GM18870 (cell line): ENCODE measurements around the gene ATRIP.
A peak's percentile ranks its signal among the peaks of the same experiment; 100 is the strongest.
"Not testable (repeated sequence)": the region's sequence is repeated elsewhere in the genome, so short reads cannot be mapped to it uniquely, and the experiment has no call there.

ENCODE experiments used
- ATAC-seq: cut with Tn5 transposase; IDR thresholded peaks from one replicate; pipeline ENCODE4 v1.9.1; 2021; ENCODE audit warnings: moderate library complexity; ENCODE audit not compliant: unreplicated experiment

ATRIP gene

DNA sequence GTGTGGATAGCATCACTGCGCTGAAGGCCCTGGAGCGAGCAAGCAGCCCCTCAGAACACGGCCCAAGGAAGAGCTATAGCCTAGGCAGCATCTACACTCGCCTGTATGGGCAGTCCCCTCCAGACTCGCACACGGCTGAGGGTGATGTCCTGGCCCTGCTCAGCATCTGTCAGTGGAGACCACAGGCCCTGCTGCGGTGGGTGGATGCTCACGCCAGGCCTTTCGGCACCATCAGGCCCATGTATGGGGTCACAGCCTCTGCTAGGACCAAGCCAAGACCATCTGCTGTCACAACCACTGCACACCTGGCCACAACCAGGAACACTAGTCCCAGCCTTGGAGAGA, 20.5 kb downstream of the ATRIP start:
- ATAC-seq, result no peak

DNA sequence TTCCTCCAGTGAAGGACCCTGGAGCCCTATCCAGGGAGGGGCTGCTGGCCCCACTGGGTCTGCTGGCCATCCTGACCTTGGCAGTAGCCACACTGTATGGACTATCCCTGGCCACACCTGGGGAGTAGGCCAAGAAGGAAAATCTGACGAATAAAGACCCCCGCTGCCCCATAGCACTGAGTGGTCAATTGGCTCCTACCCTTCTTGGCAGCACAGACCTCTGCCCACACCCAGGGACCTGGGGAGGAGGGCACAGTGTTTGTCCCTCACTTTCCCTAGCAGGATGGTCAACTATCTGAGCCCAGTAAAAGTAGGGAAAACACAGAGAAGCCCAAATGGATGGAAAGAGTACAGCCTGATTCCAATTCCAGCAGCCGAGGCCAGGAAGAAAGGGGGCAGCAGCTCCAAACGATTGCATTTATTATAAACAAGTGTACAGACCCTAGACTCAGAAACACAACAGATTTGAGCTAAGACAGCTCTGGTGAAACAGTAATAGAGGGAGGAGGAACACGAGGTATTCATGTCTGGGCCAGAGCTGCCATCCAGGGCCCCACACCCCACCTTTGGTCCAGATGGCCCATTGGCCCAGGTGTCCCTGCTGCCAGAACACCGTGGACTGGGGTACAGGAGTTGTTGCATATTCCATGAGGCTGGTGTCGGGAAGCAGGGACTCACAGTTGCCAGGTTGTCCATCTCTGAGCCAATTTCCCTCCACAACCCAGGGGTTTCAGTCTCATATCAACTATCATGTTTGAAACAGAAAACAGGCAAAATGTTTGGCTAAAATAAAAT, 21.1 kb downstream of the ATRIP start:
- ATAC-seq, result no peak

DNA sequence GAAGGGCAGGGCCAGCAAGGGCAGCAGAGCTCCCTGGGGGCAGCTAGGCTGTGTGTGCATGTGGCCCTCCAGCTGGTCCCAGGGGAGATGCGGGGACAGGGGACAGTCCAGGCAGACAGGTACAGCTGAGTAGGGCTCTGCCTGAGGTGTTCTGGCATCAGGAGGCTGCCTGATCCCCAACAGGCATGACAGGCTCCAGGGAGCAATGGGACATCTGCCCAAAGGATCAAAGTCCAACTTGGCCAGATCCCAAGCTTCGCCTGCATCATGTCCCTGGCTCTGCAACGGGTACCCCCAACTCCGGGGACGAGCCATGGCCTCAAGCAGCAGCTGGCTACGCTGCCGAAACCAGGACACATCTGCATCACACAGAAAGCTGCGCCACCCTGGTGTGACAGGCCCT, 21.8 kb downstream of the ATRIP start:
- ATAC-seq, result no peak

DNA sequence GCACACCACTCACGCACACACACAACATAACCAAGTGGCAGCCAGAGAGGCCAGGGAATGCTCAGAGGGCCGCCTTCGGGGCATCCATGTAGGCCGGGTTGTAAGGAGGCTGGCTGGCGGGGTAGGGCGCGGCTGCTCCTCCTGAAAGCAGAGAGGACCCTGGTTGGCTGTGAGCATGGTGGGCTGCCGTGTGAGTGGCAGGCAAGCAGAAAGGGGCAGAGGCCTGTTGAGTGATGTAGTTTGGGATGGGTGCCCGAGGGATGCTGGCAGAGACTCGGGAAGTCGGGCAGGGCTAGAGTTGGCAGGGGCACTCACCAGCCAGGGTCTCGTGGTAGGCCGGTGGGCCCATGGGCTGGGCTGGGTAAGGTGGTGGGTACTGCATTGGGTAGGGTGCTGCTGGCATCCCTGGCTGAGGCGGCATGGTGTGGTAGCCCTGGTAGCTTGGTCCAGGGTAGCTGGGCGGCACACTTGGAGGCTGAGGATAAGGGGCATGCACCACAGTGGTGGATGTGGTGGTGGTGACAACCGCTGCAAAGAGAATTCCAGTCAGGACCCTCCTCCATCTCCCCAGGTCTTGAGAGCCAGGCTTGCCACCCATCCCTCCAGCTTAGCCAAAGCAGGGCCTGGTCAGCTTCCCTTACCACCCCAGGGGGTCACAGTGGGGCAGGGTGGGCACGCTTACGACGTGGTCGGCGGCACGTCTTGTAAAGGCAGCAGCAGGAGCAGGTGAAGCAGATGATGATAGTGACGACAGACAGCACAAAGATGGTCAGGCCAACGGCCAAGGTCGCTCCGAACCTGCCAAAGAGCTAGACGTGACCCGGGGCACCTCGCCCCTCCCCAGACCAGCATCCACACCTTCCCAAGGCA, 22.7 kb downstream of the ATRIP start:
- ATAC-seq, result no peak

DNA sequence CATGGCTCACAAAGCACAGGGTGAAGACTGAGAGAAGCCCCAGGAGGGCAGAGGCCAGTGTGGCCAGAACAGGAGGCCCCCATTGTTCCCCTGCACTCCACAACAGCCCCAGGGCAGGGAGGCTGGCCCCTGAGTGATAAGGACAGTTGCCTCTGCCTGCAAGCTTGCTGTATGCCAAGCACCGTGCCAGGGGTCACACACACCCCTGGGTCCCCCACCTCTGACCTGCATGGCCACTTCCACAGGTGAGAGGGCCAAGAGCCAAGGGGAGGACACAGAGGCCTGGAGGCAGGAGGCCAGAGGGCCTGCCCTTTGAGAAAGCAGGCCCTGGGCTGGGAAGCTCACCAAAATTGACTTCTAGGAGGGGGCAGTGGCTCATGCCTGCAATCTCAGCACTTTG, 23.7 kb downstream of the ATRIP start:
- ATAC-seq, result no peak

DNA sequence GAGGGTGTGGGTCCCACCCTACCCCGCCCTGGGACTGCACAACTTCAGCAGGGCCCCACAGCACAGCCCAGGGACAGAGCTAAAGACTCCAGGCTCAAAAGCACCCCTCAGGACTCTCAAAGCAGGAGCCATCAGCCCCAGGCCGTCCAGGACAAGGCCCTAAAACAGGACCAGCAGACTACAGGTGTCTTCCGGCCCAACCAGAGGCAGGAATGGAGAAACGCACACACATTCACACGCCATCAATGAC, 26.1 kb downstream of the ATRIP start:
- no peak for ATAC-seq

DNA sequence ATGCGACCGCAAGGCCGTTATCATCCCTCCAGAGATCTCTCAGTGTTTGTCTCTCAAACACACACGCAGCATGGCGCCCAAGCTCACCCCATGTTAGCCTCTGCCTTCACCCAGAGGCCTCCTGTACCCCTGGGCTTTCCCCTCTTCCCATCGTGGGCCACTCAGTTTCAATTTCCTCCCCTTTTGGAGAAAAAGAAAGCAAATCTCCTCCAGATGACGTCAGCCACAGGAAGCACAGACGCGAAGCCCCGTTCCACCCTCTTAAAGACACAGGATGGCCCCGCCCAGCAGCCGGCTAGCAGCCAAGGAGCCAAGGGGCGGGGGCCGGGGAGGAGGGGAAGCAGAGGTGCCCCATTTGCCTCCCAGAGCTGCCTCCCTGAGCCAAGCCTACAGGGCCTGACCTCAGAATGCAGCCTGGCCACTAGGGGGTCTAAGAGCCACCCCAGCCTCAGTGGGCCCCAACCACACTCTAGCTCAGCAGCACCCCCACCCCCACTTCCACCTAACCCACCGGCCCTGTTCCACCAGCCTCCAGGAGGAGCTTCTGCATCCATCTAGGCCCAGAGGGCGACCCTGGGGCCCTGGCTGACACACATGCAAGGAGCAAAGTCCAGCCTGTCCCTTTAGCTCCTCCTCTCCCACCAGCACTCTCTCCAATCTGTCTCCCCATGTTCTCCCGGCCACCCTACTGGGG, 26.5 kb downstream of the ATRIP start:
- peak; percentile 77 for ATAC-seq

DNA sequence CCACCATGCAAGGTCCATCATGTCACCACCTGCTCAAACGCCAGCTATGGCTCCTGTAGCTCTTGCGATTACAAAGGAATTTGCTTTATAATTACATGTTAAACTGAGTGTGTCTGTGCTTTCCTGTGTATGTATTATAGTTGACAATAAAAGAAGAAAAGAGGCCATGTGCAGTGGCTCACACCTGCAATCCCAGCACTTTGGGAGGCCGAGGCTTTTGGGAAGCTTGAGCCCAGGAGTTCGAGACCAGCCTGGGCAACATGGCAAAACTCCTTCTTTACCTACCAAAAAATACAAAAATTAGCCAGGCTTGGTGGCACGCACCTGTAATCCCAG, 27.0 kb downstream of the ATRIP start:
- ATAC-seq, result no peak

DNA sequence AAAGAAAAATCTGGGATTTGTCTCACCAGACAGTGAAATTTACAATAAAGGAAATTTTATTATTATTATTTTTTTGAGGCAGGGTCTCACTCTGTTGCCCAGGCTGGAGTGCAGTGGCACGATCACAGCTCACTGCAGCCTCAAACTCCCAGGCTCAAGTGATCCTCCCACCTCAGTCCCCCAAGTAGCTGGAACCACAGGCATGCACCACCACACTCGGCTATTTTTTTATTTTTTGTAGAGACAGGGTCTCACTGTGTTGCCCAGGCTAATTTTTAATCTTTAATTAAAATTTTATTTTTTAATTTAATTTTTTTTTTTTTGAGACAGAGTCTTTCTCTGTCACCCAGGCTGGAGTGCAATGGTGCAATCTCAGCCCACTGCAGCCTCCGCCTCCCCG, 27.5 kb downstream of the ATRIP start:
- ATAC-seq, result not testable (repeated sequence)

DNA sequence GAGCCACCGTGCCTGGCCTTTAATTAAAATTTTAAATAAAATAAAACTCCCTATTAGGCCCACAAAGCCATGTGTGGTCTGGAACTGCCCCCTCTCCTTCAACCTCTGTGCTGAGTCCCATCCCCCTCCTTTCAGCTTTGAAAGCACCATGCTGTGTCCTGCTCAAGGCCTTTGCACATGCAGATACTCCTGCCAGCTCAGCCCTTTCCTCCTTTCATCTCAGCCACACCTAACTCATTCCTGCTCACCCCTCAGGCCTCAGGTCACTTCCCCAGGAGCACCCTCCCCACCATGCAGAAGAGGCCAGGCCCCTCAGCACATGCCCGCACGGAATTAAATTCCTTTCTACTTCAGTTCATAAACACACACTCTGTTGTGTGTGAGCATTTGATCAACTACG, 28.1 kb downstream of the ATRIP start:
- ATAC-seq, result no peak

DNA sequence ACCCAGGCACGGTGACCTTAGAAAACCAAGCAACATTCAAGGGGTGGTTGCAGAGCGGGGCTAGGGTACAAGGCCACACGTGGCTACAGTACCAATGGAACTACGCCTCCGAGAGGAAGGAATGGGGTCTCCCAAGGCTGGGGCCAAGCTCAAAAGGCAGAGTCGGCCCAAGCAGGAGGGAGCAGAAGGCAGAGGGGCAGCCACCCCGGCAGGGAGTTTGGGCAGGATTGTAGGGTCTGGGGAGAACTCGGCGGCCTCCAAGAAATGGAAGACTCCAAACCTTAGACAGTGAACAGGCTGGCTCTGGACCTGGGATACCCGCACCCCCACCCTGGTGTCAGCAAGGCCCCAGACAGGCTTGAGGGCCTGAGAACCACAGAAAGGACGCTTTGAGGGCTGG, 28.7 kb downstream of the ATRIP start:
- ATAC-seq, result no peak

DNA sequence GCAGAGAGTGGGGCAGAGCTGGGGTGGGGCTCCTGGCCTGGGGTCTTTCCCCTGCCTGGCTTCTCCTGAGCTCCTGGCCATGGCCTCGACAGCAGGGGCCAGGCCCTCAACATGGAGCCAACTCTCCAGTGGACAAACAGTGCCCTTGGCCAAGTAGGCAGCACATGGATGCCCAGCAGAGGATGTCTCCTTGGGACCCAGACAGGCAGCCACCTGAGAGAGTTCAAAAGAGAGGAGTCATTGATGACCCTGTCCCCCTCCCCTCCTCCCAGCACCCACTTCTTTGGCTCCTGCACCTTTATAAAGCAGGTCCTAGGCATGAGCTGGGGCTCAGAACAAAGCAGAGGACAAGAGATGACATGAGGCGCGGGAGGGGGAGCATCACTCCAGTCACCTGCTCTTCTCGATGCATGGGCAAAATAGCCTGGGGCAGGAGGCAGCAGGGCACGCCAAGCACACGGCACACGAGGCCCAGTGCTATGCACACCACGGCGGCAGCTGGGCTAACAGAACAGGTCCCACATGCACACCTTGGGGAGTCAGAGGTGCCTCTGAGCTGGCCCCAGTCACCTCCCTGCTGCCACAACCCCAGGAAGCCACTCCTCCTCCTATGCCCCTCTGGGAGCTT, 30.0 kb downstream of the ATRIP start:
- ATAC-seq, result no peak

DNA sequence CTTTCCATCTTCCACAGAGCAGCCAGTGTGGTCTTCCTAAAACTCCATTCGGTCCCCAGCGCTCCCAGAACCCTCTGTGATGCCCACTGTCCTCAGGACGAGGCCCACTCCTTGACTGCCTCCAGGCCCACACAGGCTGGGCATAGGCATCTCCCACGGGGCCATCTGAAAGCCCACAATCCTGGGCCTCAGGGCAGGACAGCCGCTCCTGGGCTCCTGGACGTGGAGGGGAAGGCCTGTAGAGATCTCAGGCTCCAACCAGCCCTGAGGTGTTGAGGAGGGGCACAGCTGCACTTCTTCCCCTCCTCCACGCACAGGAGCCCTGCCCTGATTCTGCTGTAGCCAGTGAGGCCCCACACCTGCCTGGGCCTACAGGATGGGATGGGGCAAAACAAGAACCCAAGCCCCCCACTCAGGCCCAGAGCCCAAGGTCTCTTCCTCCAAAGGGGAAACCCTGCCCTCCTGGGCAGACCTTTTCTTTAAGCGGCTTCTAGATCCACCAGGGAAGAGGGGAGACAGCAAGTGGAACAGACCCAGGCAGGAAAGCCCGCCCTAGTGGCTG, 31.5 kb downstream of the ATRIP start:
- ATAC-seq, result no peak

DNA sequence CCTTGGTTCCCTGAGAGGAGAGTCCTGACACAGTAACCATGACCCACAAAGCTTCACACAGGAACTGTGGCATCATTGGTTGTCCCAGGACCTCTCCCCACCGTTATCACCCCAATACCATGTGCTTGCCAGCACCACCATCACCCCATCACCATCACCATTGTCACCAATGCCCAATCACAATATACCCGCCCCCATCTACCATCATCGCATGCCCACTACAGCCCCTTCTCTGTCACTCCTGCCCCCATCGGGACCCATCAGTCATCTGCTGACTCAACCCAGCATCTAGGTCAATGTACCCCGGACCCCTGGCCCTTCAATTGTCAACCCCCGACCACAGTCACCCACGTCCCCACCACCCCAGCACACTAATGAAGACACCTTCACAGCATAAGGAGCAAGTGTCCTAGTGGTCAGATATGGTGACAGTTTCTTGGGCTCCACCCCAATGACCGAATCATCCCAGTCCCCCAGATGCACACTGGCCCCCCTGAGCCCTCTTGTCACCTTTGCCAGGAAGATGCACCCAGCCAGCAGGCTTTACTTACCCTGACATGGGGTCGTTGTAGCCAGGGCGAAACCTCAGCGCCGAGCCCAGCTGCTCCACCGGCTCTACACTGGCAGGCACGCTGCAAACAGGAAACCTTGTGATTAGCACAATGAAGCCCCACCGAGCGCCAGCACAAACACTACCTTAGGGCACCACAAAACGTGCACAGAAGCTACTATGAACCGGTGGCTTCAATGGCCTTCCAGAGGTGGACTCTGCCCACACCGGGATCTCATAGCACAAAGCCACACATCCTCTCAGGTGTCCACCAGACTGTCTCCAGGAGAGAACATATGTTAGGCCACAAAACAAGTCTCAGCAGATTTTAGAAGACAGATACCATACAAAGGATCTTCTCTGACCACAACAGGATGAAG, 32.4 kb downstream of the ATRIP start:
- ATAC-seq, result no peak

DNA sequence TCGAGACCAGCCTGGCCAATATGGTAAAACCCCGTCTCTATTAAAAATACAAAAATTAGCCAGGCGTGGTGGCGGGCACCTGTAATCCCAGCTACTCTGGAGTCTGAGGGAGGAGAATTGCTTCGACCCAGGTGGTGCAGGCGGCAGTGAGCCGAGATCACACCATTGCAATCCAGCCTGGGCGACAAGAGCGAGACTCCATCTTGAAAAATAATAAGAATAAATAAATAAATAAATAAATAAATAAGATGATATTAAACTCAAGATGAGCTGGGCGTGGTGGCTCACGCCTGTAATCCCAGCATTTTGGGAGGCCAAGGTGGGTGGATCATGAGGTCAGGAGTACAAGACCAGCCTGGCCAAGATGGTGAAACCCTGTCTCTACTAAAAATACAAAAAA, 34.4 kb downstream of the ATRIP start:
- not testable (repeated sequence) for ATAC-seq

DNA sequence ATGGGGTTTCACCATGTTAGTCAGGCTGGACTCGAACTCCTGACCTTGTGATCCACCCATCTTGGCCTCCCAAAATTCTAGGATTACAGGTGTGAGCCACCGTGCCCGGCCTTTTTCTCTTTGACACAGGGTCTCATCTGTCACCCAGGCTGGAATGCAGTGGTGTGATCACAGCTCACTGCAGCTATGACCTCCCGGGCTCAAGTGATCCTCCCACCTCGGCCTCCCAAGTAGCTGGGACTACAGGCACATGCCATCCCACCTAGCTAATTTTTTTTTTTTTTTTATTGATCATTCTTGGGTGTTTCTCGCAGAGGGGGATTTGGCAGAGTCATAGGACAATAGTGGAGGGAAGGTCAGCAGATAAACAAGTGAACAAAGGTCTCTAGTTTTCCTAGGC, 36.3 kb downstream of the ATRIP start:
- ATAC-seq, result not testable (repeated sequence)

DNA sequence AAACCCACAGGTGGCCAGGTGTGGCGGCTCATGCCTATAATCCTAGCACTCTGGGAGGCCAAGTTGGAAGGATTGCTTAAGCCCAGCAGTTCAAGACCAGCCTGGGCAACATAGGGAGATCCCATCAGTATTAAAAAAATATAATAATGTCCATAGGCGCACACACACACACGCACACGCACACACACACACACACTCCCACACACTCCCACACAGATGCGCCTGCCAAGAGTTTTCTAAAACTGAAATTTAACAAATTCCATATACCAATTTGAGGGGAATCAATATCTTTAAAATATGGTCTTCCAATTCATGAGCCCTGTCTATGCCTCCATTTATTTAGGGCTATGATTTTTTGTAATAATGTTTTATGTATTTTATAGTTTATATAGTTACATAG, 40.4 kb downstream of the ATRIP start:
- ATAC-seq, result no peak

DNA sequence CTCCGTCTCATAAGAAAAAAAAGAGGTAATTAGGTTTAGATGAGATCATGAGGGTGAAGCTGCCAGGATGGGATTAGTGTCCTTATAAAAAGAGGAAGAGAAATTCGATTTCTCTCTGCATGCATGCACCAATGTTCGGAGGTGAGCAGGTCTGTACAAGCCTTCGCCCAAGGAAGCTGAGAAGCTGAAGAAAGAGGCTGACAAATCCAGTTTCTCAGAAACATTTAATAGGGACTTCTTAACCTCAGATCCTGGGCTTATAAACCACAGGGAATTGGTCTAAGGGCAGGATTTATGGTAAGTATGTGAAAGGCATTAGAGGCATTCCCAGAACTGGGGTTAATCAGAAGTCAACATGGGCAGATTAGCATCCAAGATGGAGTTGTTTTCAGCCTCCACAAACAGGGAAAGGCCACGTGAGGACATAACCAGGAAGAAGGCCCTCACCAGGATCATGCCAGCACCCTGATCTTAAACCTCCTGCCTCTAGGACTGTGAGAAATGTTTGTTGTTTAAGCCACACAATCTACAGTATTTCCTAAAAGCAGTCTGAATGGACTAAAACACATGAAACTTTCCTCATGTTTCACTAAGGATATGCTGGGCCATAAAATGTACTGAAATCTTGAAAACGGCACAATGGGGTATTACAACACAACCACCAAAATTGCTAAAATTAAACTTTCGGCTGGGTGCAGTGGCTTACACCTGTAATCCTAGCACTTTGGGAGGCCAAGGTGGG, 46.1 kb downstream of the ATRIP start:
- ATAC-seq, result no peak

DNA sequence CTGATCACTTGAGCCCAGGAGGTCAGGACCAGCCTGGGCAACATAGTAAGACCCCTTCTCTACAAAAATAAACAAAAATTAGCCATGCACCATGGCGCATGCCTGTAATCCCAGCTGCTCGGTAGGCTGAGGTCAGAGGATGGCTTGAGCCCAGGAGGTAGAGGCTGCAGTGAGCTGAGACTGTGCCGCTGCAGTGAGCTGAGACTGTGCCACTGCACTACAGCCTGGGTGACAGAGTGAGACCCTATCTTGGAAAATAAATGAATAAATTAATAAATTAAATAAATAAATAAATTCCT, 46.6 kb downstream of the ATRIP start:
- ATAC-seq, result no peak

DNA sequence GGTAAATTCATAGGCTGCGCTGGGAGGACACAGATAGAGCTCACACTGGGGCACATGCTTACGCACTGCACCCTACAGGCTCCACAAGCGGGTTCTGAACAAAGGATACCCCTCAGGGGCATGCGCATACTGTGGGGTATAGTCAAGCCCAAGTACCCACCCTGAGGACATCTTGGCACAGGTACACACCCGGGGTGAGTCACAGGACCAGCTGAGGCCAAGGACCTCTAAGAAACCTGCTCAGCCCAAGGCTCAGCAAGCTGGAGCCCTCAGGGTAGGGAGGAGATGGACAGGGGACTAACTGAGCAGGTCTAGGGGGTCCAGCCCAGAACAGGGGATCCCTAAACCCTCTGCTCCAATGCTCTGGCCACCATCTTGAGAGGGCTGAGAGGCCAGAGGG, 54.1 kb downstream of the ATRIP start:
- ATAC-seq, result no peak
